GM15510 (cell line): Measurements from ENCODE around the gene CFAP77.

ENCODE experiments used
- POLR2A ChIP-seq: IDR thresholded peaks from 3 replicates; pipeline ENCODE4 v1.6.1; 2011; ENCODE audit warnings: borderline replicate concordance; ENCODE audit not compliant: insufficient read length; ENCODE audit errors: extremely low read depth

CFAP77 gene

GRCh38 chr9:132556714-132557113, 146.7 kb downstream of the CFAP77 start:
- no peak for TF ChIP-seq POLR2A

- TF ChIP-seq POLR2A = no peak
These were observed 147.1 kb downstream of the CFAP77 start for GRCh38 chr9:132557159-132557558.

GRCh38 chr9:132559711-132560110, 149.7 kb downstream of the CFAP77 start:
- no peak for TF ChIP-seq POLR2A

GRCh38 chr9:132560616-132561202, 150.7 kb downstream of the CFAP77 start:
- TF ChIP-seq POLR2A = no peak

- TF ChIP-seq POLR2A = no peak
These were observed 152.2 kb downstream of the CFAP77 start for GRCh38 chr9:132562306-132562573.

GRCh38 chr9:132564526-132564925, 154.5 kb downstream of the CFAP77 start:
- TF ChIP-seq POLR2A = no peak

- TF ChIP-seq POLR2A = no peak
These were observed 162.0 kb downstream of the CFAP77 start for GRCh38 chr9:132571806-132572600.

- no peak for TF ChIP-seq POLR2A
These were observed 162.9 kb downstream of the CFAP77 start for GRCh38 chr9:132572921-132573320.

- no peak for TF ChIP-seq POLR2A
These were observed 165.1 kb downstream of the CFAP77 start for GRCh38 chr9:132575005-132575609.

- TF ChIP-seq POLR2A = no peak
These were observed 165.8 kb downstream of the CFAP77 start for GRCh38 chr9:132575811-132576210.

GRCh38 chr9:132577119-132577518, 167.1 kb downstream of the CFAP77 start:
- TF ChIP-seq POLR2A = no peak

GRCh38 chr9:132578367-132578932, 168.4 kb downstream of the CFAP77 start:
- TF ChIP-seq POLR2A = no peak

- no peak for TF ChIP-seq POLR2A
These were observed 169.4 kb downstream of the CFAP77 start for GRCh38 chr9:132579427-132579798.

GRCh38 chr9:132582276-132582785, 172.3 kb downstream of the CFAP77 start, which contains the start of gene BARHL1:
TSS of gene BARHL1 (plus strand) at chr9:132582606. CDS start at chr9:132582798, 192 bp downstream.
- TF ChIP-seq POLR2A = no peak
